ENCODE results near the gene ZNF655. TPM values are rescaled to one million over a fixed set of nuclear protein-coding genes. Genes with fewer than 3 reads are reported as not detected.

The ZNF655 gene
- total and polyA plus RNA-seq, 2 of the 8 experiments (the other 6 are each of a cell fraction or from before 2014, with no cell fraction given): 27.1 to 37.8 TPM

DNA sequence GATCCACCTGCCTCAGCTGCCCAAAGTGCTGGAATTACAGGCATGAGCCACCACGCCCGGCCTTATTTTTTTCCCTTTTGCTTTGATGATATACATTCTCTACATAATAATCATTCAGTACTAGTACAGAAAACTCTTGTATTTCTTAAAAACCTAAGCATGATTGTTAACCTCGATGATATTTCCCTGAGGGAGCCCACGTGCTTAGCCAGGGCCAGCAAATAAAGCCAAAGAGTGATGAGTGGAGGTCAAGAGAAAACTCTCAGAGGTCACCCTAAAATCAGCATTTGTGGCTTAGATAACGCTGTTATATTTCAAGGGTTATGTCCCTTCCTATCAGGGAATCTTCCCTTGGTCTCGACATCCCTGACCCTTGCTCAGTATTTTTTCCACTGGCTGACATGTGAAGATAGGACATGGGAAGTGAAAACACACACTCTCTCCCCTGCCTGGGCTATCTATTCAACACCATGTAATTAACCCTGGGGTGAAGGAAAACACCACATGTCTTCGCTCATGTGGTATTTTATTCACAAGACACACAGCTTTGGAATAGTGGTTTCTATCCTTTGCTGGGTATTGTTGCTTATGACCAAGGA lies 19.1 kb upstream of the ZNF655 start (continued):
- no peak for TF ChIP-seq RNF2 (IDR thresholded peaks at IDR 0.05; ENCODE audit: borderline replicate concordance, low read depth, low read length, missing control alignments, poor library complexity, severe bottlenecking)
- TF ChIP-seq SP4 (IDR thresholded peaks at IDR 0.05; ENCODE audit: low read length): no peak

Measured in H1 (cell line).